COLO829 (cell line): ENCODE data around the gene PCYT1B.

ENCODE experiments used
- DNase-seq: peaks from one replicate; pipeline ENCODE4 v3.0.0; 2012; ENCODE audit warnings: low spot score

PCYT1B gene

DNA sequence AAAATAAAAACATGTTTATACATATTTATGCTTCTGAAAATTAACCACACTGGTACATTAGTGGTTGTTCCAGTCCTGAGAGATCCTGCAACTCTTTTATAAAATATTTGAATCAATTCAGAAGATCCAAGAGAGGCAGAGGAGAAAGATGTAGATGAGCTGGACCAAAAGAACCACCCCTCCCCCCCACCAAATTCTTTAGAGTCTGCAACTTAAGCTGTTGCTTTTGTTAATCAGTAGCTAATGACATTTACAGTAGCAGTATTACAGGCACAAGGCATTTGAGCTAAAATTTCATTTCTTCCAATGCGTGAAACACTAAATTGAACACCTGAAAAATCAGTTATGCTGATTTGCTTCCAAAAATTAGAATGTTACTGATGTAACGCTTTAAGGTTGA, 120.5 kb downstream of the PCYT1B start:
- no peak for DNase-seq

DNA sequence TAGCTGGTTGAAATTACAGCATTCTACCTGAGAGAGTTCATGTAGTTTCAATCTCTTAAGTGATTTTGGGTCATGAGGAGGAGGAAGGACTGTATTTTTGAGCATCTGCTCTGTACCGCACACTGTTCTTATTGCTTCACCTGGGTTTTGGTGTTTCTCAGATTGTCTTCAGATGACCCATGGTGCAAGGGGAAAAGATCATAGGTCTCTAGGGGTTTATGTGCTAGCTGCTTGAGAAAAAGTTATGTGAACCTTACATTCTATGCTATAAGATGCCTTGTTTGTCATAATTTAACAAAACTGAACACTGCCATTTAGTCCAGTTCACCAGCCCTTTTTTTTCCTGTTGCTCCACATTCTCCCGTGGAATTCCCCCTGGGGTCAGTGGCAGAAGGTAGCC, 121.7 kb downstream of the PCYT1B start:
- no peak for DNase-seq

GRCh38 chrX:24520472-24520871, 126.7 kb downstream of the PCYT1B start:
- no peak for DNase-seq

DNA sequence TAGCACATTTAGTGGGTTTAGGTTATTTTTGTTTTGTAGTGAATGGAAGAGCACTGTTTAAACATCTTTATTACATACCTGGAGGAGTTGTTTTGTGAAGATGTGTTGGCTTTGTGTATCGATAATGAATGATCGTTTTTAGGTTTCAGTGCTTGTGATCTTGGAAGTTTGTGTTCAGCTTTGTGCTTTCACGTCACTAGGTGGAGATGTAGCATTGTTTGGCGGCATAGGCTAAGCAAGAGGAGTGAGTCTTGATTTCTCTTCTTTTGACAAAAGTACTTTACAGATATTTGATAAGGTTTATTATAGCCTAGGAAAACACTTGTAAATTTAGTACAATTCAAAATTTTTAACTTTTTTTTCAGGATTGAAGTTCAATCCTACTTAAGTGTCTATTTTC, 131.7 kb downstream of the PCYT1B start:
- DNase-seq = no peak

DNA sequence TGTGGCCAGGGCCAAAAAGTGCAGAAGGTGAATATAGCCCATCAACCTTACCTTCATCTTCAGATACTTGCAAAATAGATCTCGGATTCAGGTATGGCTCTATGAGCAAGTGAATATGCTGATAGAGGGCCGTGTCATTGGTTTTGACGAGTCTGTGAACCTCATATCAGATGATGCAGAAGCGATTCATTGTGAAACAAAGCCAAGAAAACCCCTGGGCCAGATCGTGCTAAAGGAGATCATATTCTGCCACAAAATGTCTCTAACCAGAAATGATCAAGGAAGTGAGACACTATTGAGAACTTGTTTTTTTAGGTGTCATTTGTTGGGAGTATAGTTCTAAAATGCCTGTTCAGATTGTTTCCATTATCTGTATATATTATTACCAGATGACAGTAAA, 133.7 kb downstream of the PCYT1B start:
- no peak for DNase-seq

DNA sequence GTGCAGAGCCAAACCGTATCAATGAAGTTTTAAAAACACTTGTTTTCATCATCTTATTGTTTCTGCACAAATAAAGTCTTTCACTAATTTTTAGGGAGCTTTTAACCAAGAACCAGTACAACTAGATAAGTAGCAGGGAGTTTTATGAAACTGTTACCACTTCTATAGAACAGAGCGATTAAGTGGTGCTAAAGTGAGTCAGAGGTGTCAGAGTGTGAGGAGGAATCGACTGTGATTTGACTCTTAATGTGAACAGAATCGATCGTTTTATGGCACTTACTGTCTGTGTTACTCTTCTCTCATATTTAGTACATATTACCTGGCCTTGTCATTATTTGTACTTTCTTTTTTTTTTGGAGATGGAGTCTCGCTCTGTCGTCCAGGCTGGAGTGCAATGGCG, 138.8 kb downstream of the PCYT1B start:
- no peak for DNase-seq
